ENCODE results near the gene P2RY8.
A peak's percentile ranks its signal among the peaks of the same experiment; 100 is the strongest.

The P2RY8 gene

GRCh38 chrX:1516596-1517104, 20.3 kb downstream of the P2RY8 start:
- H3K27me3 ChIP-seq (ENCODE audit: insufficient read depth, low read length), result peaks cover 13% of the 10 kb centered on the region; the same call in 1 of the 2 replicates
- H3K4me1 ChIP-seq (ENCODE audit: control insufficient read depth, insufficient read depth, low read length, unreplicated experiment), result no peaks in the 10 kb centered on the region
- H3K27ac ChIP-seq (ENCODE audit: low read depth, low read length), result no peak overlapping the region
- H3K4me3 ChIP-seq (ENCODE audit: low read depth, low read length), result no peak overlapping the region
- H2AFZ ChIP-seq (ENCODE audit: low read length, unreplicated experiment), result no peak overlapping the region
- no peaks in the 10 kb centered on the region for H3K36me3 ChIP-seq (ENCODE audit: insufficient read depth, low read length)
- no peaks in the 10 kb centered on the region for H3K79me2 ChIP-seq (ENCODE audit: control insufficient read depth, insufficient read depth, low read length, unreplicated experiment)

- Histone ChIP-seq H3K27ac (ENCODE audit: low read depth, low read length) (no peak overlapping the region), H3K36me3 (ENCODE audit: insufficient read depth, low read length) (no peaks in the 10 kb centered on the region), H3K27me3 (ENCODE audit: insufficient read depth, low read length) (peaks cover 19% of the 10 kb centered on the region; the same call in 1 of the 2 replicates), H2AFZ (ENCODE audit: low read length, unreplicated experiment) (no peak overlapping the region), H3K4me1 (ENCODE audit: control insufficient read depth, insufficient read depth, low read length, unreplicated experiment) (no peaks in the 10 kb centered on the region), H3K79me2 (ENCODE audit: control insufficient read depth, insufficient read depth, low read length, unreplicated experiment) (no peaks in the 10 kb centered on the region), H3K4me3 (ENCODE audit: low read depth, low read length) (no peak overlapping the region)
These were observed 25.2 kb downstream of the P2RY8 start for GRCh38 chrX:1511829-1512228.

GRCh38 chrX:1511150-1511549, 25.8 kb downstream of the P2RY8 start:
- H3K4me3 ChIP-seq (ENCODE audit: low read depth, low read length), result no peak overlapping the region
- no peak overlapping the region for H3K27ac ChIP-seq (ENCODE audit: low read depth, low read length)
- H2AFZ ChIP-seq (ENCODE audit: low read length, unreplicated experiment), result no peak overlapping the region
- no peaks in the 10 kb centered on the region for H3K79me2 ChIP-seq (ENCODE audit: control insufficient read depth, insufficient read depth, low read length, unreplicated experiment)
- H3K36me3 ChIP-seq (ENCODE audit: insufficient read depth, low read length), result no peaks in the 10 kb centered on the region
- H3K27me3 ChIP-seq (ENCODE audit: insufficient read depth, low read length), result peaks cover 19% of the 10 kb centered on the region; the same call in 1 of the 2 replicates
- H3K4me1 ChIP-seq (ENCODE audit: control insufficient read depth, insufficient read depth, low read length, unreplicated experiment), result no peaks in the 10 kb centered on the region

- Histone ChIP-seq H3K27ac (ENCODE audit: low read depth, low read length) (no peak overlapping the region), H3K36me3 (ENCODE audit: insufficient read depth, low read length) (no peaks in the 10 kb centered on the region)
These were observed 29.2 kb downstream of the P2RY8 start for GRCh38 chrX:1507511-1508463.

DNA sequence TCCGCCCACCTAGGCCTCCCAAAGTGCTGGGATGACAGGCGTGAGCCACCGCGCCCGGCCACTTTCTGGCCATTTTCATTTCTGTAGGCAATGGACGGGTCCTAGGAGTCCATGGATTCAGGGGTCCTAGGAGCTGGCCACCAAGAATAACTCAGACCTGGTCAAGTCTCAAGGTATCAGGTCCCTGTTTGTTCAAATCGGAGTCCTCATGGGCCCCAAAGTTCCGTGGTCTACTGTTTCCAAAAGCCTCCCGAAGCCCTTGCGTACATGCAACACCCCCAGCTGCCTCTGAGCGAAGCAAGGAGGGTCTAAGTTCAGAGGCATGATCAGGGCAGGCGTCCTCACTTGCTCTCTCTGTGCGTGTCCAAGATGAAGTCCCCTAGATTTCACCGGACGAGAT, 30.1 kb downstream of the P2RY8 start:
- H3K27ac ChIP-seq (ENCODE audit: low read depth, low read length), result no peak overlapping the region

More at GRCh38 chrX:1507511-1508463, 29.2 kb downstream of the P2RY8 start:
- H3K4me3 ChIP-seq (ENCODE audit: low read depth, low read length), result no peak overlapping the region
- H3K79me2 ChIP-seq (ENCODE audit: control insufficient read depth, insufficient read depth, low read length, unreplicated experiment), result no peaks in the 10 kb centered on the region
- no peaks in the 10 kb centered on the region for H3K4me1 ChIP-seq (ENCODE audit: control insufficient read depth, insufficient read depth, low read length, unreplicated experiment)
- no peak overlapping the region for H2AFZ ChIP-seq (ENCODE audit: low read length, unreplicated experiment)
- H3K27me3 ChIP-seq (ENCODE audit: insufficient read depth, low read length), result peaks cover 9% of the 10 kb centered on the region; the same call in 1 of the 2 replicates

DNA sequence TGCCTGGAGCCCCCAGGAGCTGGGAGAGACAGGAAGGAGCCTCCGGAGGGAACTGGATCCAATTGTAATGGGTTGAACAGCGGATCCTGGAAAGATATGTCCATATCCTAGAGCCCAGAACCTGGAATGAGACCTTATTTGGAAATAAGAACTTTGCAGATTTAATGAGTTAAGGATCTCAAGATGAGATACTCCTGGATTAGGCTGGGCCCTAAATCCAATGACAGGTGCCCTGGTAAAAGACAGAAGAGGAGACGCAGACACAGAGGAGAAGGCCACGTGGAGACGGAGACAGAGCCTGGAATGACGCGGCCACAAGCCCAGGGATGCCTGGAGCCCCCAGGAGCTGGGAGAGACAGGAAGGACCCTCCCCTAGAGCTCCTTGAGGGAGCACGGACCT, 34.1 kb downstream of the P2RY8 start:
- no peaks in the 10 kb centered on the region for H3K36me3 ChIP-seq (ENCODE audit: insufficient read depth, low read length)
- no peak overlapping the region for H3K27ac ChIP-seq (ENCODE audit: low read depth, low read length)
- H3K79me2 ChIP-seq (ENCODE audit: control insufficient read depth, insufficient read depth, low read length, unreplicated experiment), result no peaks in the 10 kb centered on the region
- H3K4me3 ChIP-seq (ENCODE audit: low read depth, low read length), result no peak overlapping the region
- H3K27me3 ChIP-seq (ENCODE audit: insufficient read depth, low read length), result no peaks in the 10 kb centered on the region
- H2AFZ ChIP-seq (ENCODE audit: low read length, unreplicated experiment), result no peak overlapping the region
- peaks cover 3% of the 10 kb centered on the region for H3K4me1 ChIP-seq (ENCODE audit: control insufficient read depth, insufficient read depth, low read length, unreplicated experiment)

More for the DNA sequence above, 30.1 kb downstream of the P2RY8 start:
- Histone ChIP-seq H3K4me3 (ENCODE audit: low read depth, low read length) (no peak overlapping the region), H3K27me3 (ENCODE audit: insufficient read depth, low read length) (peaks cover 9% of the 10 kb centered on the region; the same call in 1 of the 2 replicates), H2AFZ (ENCODE audit: low read length, unreplicated experiment) (no peak overlapping the region), H3K36me3 (ENCODE audit: insufficient read depth, low read length) (no peaks in the 10 kb centered on the region), H3K79me2 (ENCODE audit: control insufficient read depth, insufficient read depth, low read length, unreplicated experiment) (no peaks in the 10 kb centered on the region), H3K4me1 (ENCODE audit: control insufficient read depth, insufficient read depth, low read length, unreplicated experiment) (no peaks in the 10 kb centered on the region)

GRCh38 chrX:1502241-1502640, 34.7 kb downstream of the P2RY8 start:
- H3K79me2 ChIP-seq (ENCODE audit: control insufficient read depth, insufficient read depth, low read length, unreplicated experiment), result no peaks in the 10 kb centered on the region
- H3K27ac ChIP-seq (ENCODE audit: low read depth, low read length), result no peak overlapping the region
- no peaks in the 10 kb centered on the region for H3K36me3 ChIP-seq (ENCODE audit: insufficient read depth, low read length)
- no peak overlapping the region for H3K4me3 ChIP-seq (ENCODE audit: low read depth, low read length)
- no peak overlapping the region for H2AFZ ChIP-seq (ENCODE audit: low read length, unreplicated experiment)
- H3K4me1 ChIP-seq (ENCODE audit: control insufficient read depth, insufficient read depth, low read length, unreplicated experiment), result peaks cover 3% of the 10 kb centered on the region
- H3K27me3 ChIP-seq (ENCODE audit: insufficient read depth, low read length), result no peaks in the 10 kb centered on the region

GRCh38 chrX:1500701-1501624, 36.0 kb downstream of the P2RY8 start:
- Histone ChIP-seq H3K79me2 (ENCODE audit: control insufficient read depth, insufficient read depth, low read length, unreplicated experiment) (no peaks in the 10 kb centered on the region), H3K4me1 (ENCODE audit: control insufficient read depth, insufficient read depth, low read length, unreplicated experiment) (peaks cover 3% of the 10 kb centered on the region), H3K36me3 (ENCODE audit: insufficient read depth, low read length) (no peaks in the 10 kb centered on the region), H3K4me3 (ENCODE audit: low read depth, low read length) (peak overlapping the region; percentile 44; the same call in 1 of the 2 replicates), H3K27me3 (ENCODE audit: insufficient read depth, low read length) (no peaks in the 10 kb centered on the region), H2AFZ (ENCODE audit: low read length, unreplicated experiment) (peak overlapping the region; percentile 99), H3K27ac (ENCODE audit: low read depth, low read length) (no peak overlapping the region)

- H3K27me3 ChIP-seq (ENCODE audit: insufficient read depth, low read length), result peaks cover 6% of the 10 kb centered on the region; the same call in 1 of the 2 replicates
- H3K4me3 ChIP-seq (ENCODE audit: low read depth, low read length), result no peak overlapping the region
- H3K4me1 ChIP-seq (ENCODE audit: control insufficient read depth, insufficient read depth, low read length, unreplicated experiment), result peaks cover 3% of the 10 kb centered on the region
- no peaks in the 10 kb centered on the region for H3K36me3 ChIP-seq (ENCODE audit: insufficient read depth, low read length)
- H2AFZ ChIP-seq (ENCODE audit: low read length, unreplicated experiment), result no peak overlapping the region
- H3K79me2 ChIP-seq (ENCODE audit: control insufficient read depth, insufficient read depth, low read length, unreplicated experiment), result no peaks in the 10 kb centered on the region
- H3K27ac ChIP-seq (ENCODE audit: low read depth, low read length), result no peak overlapping the region
These were observed 40.9 kb downstream of the P2RY8 start for GRCh38 chrX:1496076-1496475.

GRCh38 chrX:1493877-1494510, 43.0 kb downstream of the P2RY8 start:
- Histone ChIP-seq H3K27me3 (ENCODE audit: insufficient read depth, low read length) (peaks cover 6% of the 10 kb centered on the region; the same call in 1 of the 2 replicates), H3K4me3 (ENCODE audit: low read depth, low read length) (peak overlapping the region; percentile 27; the same call in 1 of the 2 replicates), H2AFZ (ENCODE audit: low read length, unreplicated experiment) (no peak overlapping the region), H3K27ac (ENCODE audit: low read depth, low read length) (no peak overlapping the region), H3K79me2 (ENCODE audit: control insufficient read depth, insufficient read depth, low read length, unreplicated experiment) (no peaks in the 10 kb centered on the region), H3K36me3 (ENCODE audit: insufficient read depth, low read length) (no peaks in the 10 kb centered on the region), H3K4me1 (ENCODE audit: control insufficient read depth, insufficient read depth, low read length, unreplicated experiment) (no peaks in the 10 kb centered on the region)
